ENCODE results near the gene DMKN.
A peak's percentile ranks its signal among the peaks of the same experiment; 100 is the strongest.

The DMKN gene

DNA sequence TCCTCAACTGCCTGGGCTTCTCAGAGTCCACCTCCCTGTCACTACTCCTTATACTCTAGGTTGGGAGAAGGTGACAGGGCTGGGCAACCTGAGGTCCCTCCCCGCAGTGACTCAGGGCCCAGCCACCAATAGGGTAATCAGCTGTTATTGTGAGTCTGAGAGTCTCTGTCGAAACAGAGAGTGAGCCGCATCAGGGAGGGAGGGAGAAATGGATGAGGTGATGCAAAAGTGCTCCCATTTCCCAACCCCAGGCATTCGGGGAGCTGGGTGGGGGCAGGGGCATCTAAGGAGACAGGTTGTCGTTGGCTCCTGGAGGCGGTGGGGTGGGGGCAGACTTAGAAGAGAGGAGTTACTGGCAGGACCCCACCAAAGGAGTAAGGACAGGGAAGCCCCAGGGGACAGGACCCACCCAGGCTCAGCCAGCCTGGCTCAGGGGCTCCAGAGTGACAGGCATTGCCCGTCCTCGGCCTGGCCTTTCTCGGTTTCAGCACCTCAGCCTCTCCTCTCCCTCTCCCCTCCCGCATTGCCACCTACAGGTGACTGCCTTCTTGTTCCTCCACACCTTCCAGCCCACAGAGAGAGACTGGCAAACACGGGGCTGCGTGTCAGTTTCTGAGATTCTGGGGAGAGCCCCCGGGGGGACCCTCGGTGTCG, at the start of gene DMKN:
TSS of gene DMKN (minus strand) at position 22 of the 654 bp plus-strand sequence. CDS start 174 bp downstream, outside the sequence.
- no peak for DNase-seq (ENCODE audit: low spot score)

GRCh38 chr19:35562776-35563175, 49.3 kb upstream of the DMKN start:
- DNase-seq (ENCODE audit: low spot score), result no peak

GRCh38 chr19:35562336-35562735, 48.9 kb upstream of the DMKN start:
- DNase-seq (ENCODE audit: low spot score), result no peak

DNA sequence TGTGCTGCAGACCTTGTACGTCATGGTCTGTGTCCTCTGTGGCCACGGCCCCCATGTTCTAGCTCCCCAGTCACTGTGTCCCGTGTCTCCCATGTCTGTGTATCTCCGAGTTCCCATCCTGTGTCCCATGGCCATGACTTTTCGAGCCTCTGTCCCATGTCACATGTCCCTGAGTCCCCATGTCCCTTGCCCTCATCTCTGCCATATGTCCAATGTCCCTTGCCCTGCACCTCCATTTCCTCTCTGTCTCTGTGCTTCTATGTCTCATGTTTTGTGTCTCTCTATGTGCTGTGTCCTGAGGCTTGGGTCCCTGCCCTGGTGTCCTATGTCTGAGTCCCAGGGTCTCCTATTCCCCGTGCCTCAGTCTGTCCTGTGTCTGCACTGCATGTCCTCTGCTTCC, 48.0 kb upstream of the DMKN start:
- no peak for DNase-seq (ENCODE audit: low spot score)

GRCh38 chr19:35560677-35561076, 47.2 kb upstream of the DMKN start:
- DNase-seq (ENCODE audit: low spot score), result no peak

GRCh38 chr19:35560271-35560670, 46.8 kb upstream of the DMKN start:
- no peak for DNase-seq (ENCODE audit: low spot score)

DNA sequence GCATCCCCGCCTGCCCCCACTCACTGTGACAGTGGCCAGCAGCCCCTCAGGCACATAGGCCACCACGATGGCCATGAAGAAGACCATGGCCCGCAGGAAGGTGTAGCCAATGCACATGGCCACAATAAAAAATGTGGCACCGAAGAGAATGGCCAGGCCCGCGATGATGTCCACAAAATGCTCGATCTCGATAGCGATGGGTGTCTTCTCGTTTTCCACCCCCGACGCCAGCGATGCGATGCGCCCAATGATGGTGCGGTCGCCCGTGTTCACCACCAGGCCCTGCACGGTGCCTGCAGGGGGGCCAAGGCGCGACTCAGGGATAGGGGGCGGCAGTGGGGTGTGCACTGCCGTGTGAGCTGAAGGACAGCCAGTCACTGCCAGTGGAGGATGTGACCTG, 46.3 kb upstream of the DMKN start:
- no peak for DNase-seq (ENCODE audit: low spot score)

GRCh38 chr19:35559281-35559659, 45.8 kb upstream of the DMKN start:
- DNase-seq (ENCODE audit: low spot score), result no peak

GRCh38 chr19:35558400-35559280, 45.2 kb upstream of the DMKN start:
- DNase-seq (ENCODE audit: low spot score), result no peak

DNA sequence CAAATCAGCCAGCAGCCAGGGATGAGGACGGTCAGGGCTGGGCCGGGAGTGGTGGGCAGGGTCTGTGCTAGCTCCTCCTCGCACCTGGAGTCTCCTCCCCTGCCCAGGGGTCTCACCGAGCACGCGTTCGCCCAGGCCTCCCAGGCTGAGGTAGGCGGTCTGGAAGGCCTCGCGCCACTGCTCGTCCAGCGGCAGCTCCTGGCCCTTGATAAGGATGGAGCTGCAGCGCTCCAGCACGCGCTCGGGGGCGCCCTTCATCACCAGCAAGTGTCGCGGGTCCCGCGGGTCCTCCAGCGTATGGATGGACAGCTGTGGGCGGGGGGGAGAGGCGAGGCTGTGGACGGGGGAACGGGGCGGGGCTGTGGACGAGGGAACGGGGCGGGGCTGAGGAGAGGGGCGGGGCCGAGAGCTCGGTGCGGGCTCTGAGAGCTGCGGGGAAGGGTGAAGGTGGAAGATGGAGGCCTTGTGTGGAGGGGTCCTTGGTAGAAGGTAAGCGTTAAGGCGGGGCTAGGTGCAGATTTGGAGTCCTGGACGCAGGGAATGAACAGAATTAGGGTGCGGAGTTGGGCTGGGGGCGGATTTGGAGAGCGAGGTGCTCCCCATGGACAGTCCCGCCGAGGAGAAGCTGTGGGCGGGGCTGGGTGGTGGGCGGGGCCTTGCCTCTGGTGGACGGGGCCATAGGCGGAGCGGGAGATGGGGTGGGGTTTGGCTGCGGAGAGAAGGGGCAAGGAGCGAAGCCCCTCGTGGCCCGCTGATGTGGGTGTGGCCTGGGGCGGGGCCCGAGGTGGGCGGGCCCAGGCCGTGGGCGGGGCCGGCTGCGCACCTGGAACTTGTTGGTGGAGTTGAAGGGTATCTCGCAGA, 44.3 kb upstream of the DMKN start:
- DNase-seq (ENCODE audit: low spot score), result peak; percentile 92

DNA sequence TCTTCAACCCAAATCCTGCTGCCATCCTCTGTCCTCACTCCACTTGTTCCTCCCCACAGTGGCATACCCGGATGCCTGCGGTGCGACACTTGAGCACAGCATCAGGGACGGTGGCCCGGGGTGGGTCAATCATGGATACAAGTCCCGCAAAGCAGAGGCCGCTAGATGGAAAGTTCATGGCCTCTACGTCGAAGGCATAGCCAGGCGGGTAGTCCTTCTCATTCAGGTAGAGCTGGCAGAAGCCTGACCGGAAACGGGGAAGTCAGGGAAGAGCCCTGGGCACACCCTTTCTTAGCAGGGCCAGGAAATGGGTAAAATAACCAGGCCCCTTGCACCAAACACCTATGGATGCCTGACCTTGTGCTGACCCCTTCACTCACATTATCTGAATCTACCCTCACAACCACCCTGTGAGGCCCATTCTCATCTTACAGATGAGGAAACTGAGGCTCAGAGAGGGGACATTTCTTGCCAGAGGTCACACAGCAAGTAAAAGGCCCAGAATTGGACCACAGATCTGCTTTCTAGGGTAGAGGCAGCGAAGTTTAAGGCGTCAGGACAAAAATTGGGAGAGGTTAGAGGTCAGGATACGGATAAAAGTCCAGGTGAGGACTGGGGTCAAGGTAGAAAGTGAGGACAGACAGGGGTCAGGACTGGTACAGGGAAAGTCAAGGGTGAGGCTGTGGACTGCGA, 43.5 kb upstream of the DMKN start:
- DNase-seq (ENCODE audit: low spot score), result no peak

- DNase-seq (ENCODE audit: low spot score), result no peak
Observed at GRCh38 chr19:35556025-35556590, 42.7 kb upstream of the DMKN start.

DNA sequence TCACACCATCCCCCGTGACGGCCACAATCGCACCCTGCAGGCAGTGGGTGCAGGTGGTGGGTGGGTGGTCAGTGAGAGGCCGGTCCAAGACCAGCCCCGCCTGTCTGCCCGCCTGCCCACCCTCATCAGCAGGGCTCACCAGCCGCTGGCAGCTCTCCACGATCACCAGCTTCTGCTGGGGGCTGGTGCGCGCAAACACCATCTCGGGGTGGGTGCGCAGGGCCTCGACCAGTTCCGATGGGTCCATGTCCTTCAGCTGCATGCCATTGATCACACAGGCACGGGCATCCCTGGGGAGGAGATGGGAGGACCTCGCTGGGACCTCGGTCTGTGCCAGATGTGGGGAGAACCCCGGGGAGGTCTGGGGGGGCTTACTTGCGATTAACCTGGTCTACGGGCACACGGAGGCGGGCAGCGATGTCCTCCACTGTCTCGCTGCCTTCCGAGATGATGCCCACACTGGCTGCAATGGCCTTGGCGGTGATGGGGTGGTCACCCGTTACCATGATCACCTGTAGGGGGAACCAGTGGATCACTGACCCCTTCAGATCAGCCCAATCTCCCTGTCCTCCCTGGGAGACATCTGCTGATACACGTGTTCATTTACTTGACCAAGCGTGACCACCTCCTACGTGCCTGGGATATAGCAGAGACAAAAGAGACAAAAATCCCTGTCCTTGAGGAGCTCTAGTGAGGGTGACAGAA, 42.0 kb upstream of the DMKN start:
- no peak for DNase-seq (ENCODE audit: low spot score)

GRCh38 chr19:35554076-35554475, 40.6 kb upstream of the DMKN start:
- DNase-seq (ENCODE audit: low spot score), result no peak

GRCh38 chr19:35553385-35554000, 40.0 kb upstream of the DMKN start:
- DNase-seq (ENCODE audit: low spot score), result no peak

- DNase-seq (ENCODE audit: low spot score), result no peak
Observed at GRCh38 chr19:35552534-35553384, 39.3 kb upstream of the DMKN start.

DNA sequence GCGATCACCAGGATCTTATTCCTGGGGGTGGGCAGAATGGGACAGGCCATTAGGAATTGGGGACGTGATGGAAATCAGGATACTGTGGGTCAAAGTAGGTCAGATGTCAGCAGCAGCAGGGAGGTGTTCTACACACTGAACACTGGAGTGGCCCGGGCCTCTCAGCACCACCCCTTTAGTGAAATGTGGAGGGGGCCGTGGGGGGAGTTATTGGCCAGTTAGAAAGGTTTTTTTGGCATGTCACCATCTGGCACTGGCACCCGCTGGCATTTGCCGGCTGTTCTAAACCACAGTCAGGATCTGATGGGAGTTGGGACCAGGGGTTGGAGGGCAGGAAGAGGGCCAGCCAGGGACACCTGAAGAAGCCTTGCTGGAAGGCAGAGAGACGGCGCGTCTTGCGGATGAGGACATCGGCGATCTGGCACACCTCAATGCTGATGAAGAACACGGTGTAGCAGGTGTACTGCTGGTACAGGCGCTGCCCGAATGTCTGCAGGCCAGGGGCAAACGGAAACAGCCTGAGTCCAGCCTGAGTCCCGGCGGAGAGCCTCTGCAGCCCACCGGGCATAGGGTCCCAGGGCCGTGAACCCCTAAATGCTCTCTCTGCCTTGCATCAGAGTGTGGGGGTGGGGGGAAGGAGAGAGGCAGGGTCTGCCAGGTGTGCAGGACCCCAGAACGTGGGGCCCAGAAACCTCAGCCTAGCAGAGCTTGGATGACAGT, 37.8 kb upstream of the DMKN start:
- DNase-seq (ENCODE audit: low spot score), result no peak

- DNase-seq (ENCODE audit: low spot score), result no peak
Observed at GRCh38 chr19:35549879-35550523, 36.6 kb upstream of the DMKN start.
